ENCODE results near the gene MVB12B.

MVB12B gene

DNA sequence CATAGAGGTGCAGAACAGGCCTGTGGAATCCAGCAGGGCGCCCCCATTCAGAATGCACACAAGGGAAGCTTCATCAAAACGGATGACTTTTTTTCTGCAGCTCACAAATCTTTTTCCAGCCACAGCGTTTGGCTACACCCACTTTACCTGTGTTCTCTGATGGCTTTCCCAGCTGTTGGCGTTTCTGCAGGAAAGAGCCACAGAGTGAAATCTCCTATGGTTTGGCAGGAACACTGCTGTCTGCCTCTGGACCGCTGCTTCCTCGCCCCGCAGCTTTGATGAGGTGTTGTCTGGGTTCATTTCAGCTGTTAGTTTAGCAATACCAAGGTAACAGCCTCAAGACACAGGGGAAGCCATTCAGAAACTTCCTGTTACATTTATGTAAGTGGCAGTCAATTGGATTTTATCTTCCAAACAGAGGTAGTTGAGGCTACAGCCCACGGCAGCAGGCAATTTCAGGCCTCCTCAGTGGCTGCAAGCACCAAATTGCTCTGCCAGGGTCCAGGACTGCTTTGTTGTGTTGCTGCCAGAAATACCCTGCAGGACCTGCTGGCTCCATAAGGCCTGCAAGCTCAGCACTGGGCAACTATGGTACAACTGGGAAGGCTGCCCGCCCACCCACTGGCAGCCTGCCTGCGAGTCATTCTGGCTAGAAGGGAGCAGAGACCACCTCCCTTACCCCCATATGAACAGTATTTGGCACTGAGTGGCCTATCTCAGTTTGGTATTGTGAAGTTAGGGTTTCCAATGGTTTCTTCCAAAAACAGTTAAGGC, 96.7 kb downstream of the MVB12B start:
- Histone ChIP-seq H3K4me3 (ENCODE audit: insufficient read depth, low read length, poor library complexity, severe bottlenecking) (no peak overlapping the region), H3K9me2 (replicated peaks; ENCODE audit: insufficient read depth, low read length) (no peaks in the 10 kb centered on the region), H3K9me3 (ENCODE audit: insufficient read depth, low read length) (no peaks in the 10 kb centered on the region), H3K9ac (ENCODE audit: low read length) (no peak overlapping the region), H3K27me3 (ENCODE audit: low read length) (no peaks in the 10 kb centered on the region), H3K36me3 (ENCODE audit: low read length) (no peaks in the 10 kb centered on the region), H3F3A (ENCODE audit: insufficient read depth) (no peaks in the 10 kb centered on the region), H2AFZ (ENCODE audit: low read depth, low read length, severe bottlenecking) (no peak overlapping the region), H3K79me2 (ENCODE audit: insufficient read depth, low read length) (no peaks in the 10 kb centered on the region), H3K27ac (ENCODE audit: low read depth, low read length) (no peak overlapping the region), H4K20me1 (ENCODE audit: low read depth, low read length) (no peaks in the 10 kb centered on the region), H3K4me2 (ENCODE audit: low read depth, low read length, poor library complexity, severe bottlenecking) (no peak overlapping the region)
- TF ChIP-seq EZH2phosphoT487 (conservative IDR thresholded peaks at IDR 0.05; ENCODE audit: low read length): no peak

DNA sequence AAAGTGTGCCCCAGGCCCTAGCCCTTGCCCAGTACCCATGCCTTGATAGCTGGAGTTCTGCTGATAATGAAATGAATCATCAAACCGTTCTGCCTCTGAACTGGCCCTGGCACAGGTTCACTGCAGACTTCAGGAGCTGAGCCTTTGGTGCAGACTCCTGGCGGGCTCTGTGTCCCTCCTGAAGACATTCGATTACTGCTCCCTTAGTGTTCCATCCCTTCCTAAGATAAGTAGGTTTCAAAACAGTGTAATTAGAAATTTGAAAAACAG, 97.2 kb downstream of the MVB12B start:
- H3K9me3 ChIP-seq (ENCODE audit: insufficient read depth, low read length): no peaks in the 10 kb centered on the region
- no peaks in the 10 kb centered on the region for H3K79me2 ChIP-seq (ENCODE audit: insufficient read depth, low read length)
- H3K27me3 ChIP-seq (ENCODE audit: low read length): no peaks in the 10 kb centered on the region
- H3K4me3 ChIP-seq (ENCODE audit: insufficient read depth, low read length, poor library complexity, severe bottlenecking): no peak overlapping the region
- H4K20me1 ChIP-seq (ENCODE audit: low read depth, low read length): no peaks in the 10 kb centered on the region
- no peaks in the 10 kb centered on the region for H3F3A ChIP-seq (ENCODE audit: insufficient read depth)
- H3K9me2 ChIP-seq (replicated peaks; ENCODE audit: insufficient read depth, low read length): no peaks in the 10 kb centered on the region
- no peak overlapping the region for H2AFZ ChIP-seq (ENCODE audit: low read depth, low read length, severe bottlenecking)
- H3K4me2 ChIP-seq (ENCODE audit: low read depth, low read length, poor library complexity, severe bottlenecking): no peak overlapping the region
- TF ChIP-seq, protein P1, sequence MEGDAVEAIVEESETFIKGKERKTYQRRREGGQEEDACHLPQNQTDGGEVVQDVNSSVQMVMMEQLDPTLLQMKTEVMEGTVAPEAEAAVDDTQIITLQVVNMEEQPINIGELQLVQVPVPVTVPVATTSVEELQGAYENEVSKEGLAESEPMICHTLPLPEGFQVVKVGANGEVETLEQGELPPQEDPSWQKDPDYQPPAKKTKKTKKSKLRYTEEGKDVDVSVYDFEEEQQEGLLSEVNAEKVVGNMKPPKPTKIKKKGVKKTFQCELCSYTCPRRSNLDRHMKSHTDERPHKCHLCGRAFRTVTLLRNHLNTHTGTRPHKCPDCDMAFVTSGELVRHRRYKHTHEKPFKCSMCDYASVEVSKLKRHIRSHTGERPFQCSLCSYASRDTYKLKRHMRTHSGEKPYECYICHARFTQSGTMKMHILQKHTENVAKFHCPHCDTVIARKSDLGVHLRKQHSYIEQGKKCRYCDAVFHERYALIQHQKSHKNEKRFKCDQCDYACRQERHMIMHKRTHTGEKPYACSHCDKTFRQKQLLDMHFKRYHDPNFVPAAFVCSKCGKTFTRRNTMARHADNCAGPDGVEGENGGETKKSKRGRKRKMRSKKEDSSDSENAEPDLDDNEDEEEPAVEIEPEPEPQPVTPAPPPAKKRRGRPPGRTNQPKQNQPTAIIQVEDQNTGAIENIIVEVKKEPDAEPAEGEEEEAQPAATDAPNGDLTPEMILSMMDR (IDR thresholded peaks at IDR 0.05; ENCODE audit: insufficient read depth, low read length, poor library complexity, severe bottlenecking): no peak
- no peak for TF ChIP-seq EZH2phosphoT487 (conservative IDR thresholded peaks at IDR 0.05; ENCODE audit: low read length)
- no peaks in the 10 kb centered on the region for H3K36me3 ChIP-seq (ENCODE audit: low read length)
- H3K27ac ChIP-seq (ENCODE audit: low read depth, low read length): no peak overlapping the region
- no peak overlapping the region for H3K9ac ChIP-seq (ENCODE audit: low read length)

DNA sequence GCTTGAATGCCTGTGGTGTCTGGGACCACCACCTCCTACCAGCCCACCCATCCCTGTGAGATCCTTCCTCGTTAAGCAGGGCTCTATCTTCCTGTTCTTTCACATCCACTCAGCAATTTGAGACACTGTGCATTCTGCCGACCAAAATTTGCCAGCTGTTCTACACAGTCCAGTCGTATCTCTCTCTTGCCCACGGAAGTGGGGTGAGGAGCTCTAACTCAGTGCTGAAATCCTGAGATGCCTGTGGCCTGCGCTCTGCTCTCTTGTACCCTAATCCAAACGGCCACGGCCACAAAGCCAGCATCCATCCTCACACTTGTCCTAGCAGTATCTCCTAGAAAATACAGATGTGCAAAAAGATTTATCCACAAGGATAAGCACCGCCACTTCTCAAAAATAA, 97.9 kb downstream of the MVB12B start:
- H3K27ac ChIP-seq (ENCODE audit: low read depth, low read length): no peak overlapping the region
- H3K79me2 ChIP-seq (ENCODE audit: insufficient read depth, low read length): no peaks in the 10 kb centered on the region
- no peak for TF ChIP-seq EZH2phosphoT487 (conservative IDR thresholded peaks at IDR 0.05; ENCODE audit: low read length)
- TF ChIP-seq, protein P1 (IDR thresholded peaks at IDR 0.05; ENCODE audit: insufficient read depth, low read length, poor library complexity, severe bottlenecking): no peak
- no peak overlapping the region for H3K4me2 ChIP-seq (ENCODE audit: low read depth, low read length, poor library complexity, severe bottlenecking)
- no peaks in the 10 kb centered on the region for H3K9me3 ChIP-seq (ENCODE audit: insufficient read depth, low read length)
- H3F3A ChIP-seq (ENCODE audit: insufficient read depth): no peaks in the 10 kb centered on the region
- H4K20me1 ChIP-seq (ENCODE audit: low read depth, low read length): no peaks in the 10 kb centered on the region
- no peaks in the 10 kb centered on the region for H3K27me3 ChIP-seq (ENCODE audit: low read length)
- H3K36me3 ChIP-seq (ENCODE audit: low read length): no peaks in the 10 kb centered on the region
- no peak overlapping the region for H3K9ac ChIP-seq (ENCODE audit: low read length)
- no peak overlapping the region for H3K4me3 ChIP-seq (ENCODE audit: insufficient read depth, low read length, poor library complexity, severe bottlenecking)
- no peaks in the 10 kb centered on the region for H3K9me2 ChIP-seq (replicated peaks; ENCODE audit: insufficient read depth, low read length)
- H2AFZ ChIP-seq (ENCODE audit: low read depth, low read length, severe bottlenecking): no peak overlapping the region

DNA sequence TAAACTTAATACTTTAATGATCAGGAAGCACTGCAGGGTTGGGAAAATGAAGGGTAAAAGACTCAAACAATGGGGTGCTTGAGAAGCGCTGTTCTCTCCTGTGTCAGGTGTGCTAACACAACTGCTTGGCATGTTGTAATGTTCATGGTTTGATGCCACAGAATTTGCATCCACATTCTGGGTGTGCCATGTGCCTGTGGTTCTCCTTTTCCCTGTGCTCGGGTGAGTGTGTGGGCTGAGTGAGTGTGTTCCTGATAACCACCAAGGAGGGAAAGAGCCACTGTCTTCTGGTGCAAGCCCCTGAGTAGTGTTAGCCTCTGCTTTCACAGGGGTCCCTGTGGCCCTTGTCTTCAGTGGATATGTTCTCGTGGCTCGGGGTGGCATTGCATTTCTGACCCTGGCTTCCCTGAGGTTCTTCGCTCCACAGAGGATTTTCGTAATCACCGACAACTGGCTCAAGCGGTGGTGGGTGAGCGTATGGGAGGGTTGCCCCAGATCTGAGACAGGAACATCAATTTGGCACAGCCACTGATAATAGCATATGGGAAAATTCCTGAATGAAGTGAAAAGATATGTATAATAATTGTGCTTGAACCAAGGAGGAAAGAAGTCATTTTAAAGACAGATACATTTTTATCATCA, 102.0 kb downstream of the MVB12B start:
- Histone ChIP-seq H3K27ac (ENCODE audit: low read depth, low read length) (no peak overlapping the region), H3K36me3 (ENCODE audit: low read length) (no peaks in the 10 kb centered on the region), H3K9me3 (ENCODE audit: insufficient read depth, low read length) (no peaks in the 10 kb centered on the region), H3K27me3 (ENCODE audit: low read length) (no peaks in the 10 kb centered on the region), H3K79me2 (ENCODE audit: insufficient read depth, low read length) (no peaks in the 10 kb centered on the region), H3K4me2 (ENCODE audit: low read depth, low read length, poor library complexity, severe bottlenecking) (no peak overlapping the region), H2AFZ (ENCODE audit: low read depth, low read length, severe bottlenecking) (no peak overlapping the region), H3F3A (ENCODE audit: insufficient read depth) (no peaks in the 10 kb centered on the region), H3K9me2 (replicated peaks; ENCODE audit: insufficient read depth, low read length) (no peaks in the 10 kb centered on the region), H3K4me3 (ENCODE audit: insufficient read depth, low read length, poor library complexity, severe bottlenecking) (no peak overlapping the region), H3K9ac (ENCODE audit: low read length) (no peak overlapping the region), H4K20me1 (ENCODE audit: low read depth, low read length) (no peaks in the 10 kb centered on the region)
- TF ChIP-seq, protein P1 (IDR thresholded peaks at IDR 0.05; ENCODE audit: insufficient read depth, low read length, poor library complexity, severe bottlenecking): no peak
- TF ChIP-seq EZH2phosphoT487 (conservative IDR thresholded peaks at IDR 0.05; ENCODE audit: low read length): no peak

All from SU-DHL-6 (cell line).